ENCODE data around the gene SUGCT.

The SUGCT gene

GRCh38 chr7:40698921-40699260, 564.1 kb downstream of the SUGCT start:
- no peak for DNase-seq

- no peak for DNase-seq
Measured at GRCh38 chr7:40700653-40701421, 566.0 kb downstream of the SUGCT start.

GRCh38 chr7:40701836-40702551, 567.2 kb downstream of the SUGCT start:
- DNase-seq = no peak

DNA sequence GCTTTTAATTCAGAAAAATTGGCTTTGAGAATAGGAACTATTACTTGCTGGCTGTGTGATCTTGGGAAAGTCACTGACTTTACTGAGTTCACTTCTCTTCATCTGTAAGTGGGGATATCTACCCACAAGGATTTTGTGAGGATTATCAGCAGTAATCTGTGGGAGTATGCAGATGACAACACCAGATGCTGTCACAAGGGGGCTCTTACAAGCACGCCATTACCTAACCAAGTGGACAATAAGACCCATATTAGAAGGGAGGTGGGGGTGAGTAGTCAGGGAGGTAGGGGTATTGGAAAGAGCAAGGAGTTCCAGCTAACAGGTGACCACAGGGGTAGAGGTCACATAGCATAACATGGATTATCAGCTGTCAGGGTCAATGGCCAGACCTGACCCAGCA, 569.4 kb downstream of the SUGCT start:
- no peak for DNase-seq

DNA sequence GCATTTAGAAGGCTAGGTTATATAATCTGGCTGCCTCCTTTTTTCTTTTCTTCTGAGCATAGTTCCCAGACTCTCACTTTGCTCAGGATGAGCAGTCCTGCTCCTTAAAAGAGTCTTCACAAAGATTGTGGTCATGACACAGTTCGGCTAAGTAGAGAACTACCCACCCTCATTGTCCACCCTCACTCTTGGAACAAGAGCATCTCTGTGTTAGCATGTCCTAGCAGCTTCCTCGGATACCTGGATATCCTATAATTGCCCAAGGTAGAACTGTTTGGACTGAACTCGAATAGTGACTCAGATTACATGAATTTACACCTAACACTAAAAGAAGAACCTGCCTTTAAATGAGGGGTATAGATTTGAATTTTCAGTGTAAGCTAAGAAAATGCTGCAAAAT, 572.0 kb downstream of the SUGCT start:
- no peak for DNase-seq

- no peak for DNase-seq
Measured at GRCh38 chr7:40709062-40709964, 574.5 kb downstream of the SUGCT start.

DNA sequence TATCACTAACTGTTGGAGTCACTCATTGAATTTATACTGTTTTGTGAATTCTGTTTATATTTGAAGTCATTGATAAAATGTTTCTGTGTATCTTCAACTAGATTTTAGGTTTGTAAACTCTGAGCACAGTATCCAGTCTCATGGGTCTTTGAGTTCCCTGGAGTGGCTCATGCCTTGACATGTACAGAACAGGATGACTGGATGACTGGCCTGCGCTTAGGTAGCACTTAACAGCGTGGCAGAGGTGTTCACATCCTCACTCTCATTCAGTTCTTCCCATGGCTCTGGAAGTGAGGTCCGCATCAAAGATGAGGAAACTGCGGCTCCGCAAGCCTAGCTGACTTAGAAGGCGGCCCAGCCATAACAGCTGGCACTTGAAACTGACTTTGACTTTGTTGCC, 576.9 kb downstream of the SUGCT start:
- no peak for DNase-seq

DNA sequence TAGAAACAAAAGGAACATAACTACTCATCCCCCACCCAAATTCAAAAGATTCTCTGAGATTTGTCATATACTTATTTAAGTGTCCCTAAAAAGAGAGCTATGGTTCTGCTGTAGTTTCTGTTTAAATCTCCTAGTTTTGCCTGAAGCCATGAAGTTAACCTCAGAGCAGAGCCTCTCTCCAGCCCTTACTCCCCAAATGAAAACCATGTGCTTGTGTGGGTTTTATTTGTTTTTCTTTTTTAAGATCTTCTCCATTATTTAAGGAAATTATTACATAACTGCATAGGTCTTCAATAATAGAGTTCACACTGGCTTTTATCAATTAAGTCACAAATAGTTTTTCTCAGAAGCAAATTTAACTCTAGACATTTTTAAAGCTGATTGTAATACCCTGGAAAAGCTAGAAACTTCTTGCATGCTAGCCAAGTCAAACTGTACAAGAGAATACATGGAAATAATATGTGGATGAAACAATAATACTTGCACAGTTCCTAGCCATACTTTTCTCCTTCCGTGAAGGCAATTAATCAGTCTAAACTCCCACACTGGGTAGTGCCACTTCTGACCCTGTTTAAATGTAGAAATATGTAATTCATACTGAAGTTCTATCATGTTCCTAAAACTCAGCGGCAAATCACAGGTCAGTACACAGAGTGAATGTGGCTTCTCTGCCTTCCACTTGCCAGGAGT, 579.7 kb downstream of the SUGCT start:
- DNase-seq = no peak

DNA sequence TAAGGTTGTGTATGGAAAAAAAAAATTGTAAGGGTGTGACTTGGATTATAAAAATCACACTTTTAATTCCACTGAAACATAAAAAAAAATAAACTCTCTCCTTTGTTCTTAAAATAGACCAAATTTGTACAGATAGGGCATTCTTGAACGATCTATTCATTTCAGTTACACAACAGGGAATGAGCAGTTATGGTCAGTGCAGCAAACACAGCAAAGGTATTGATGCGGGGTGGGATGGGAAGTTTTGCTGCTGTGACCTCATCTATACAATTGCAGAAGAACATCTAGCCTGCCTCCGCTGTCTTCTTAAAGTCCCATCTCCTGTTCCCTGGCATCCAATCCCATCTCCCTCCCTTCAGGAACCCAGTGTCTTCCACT, 580.2 kb downstream of the SUGCT start:
- DNase-seq = no peak

- DNase-seq = no peak
Measured at GRCh38 chr7:40716052-40716451, 581.2 kb downstream of the SUGCT start.

GRCh38 chr7:40717242-40717641, 582.4 kb downstream of the SUGCT start:
- no peak for DNase-seq

DNA sequence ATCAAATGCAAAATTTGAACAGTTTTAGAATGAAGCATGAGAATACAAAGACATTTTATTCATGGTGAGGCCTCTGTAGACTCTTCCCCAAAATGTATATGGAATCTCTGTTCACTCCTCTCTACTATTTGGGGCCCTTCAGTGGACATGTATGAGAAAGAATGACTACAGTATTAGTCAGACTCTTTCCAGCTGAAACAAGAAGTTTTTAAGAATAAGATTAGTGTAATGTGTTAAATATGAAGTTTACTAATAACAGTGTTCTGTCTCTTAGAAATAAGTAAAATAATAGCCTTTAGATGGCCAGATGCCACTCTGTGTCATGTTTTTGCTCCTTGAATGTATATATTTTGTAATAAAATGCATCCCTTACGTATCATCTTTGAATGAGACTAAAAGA, 585.6 kb downstream of the SUGCT start:
- DNase-seq = no peak

DNA sequence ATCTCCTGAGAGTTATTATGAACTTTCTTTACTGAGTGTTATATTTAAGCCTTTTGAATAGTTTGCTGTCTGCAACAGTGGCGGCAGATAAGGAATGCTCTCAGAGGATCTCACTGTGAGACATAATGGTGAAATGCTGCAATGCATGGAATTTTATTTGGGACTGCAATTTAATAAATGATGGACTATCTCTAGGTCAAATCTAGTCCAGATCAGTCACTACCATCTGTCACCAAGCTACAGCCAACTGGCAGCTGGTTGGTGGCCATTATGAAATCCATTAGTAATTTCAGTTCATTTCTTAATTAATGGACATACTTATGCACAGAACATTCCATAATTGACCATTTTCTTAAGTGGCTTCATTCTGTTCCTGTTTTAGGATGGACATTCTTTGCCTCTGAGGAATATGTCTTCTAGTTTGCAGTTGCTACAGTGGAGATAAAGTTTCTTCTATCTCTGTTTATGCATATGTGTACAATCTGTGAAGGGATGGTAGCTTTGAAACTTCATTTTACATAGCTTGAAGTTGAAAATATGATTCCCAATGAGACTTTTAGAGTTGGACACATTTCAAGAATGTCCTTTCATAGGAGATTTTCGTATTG, 586.6 kb downstream of the SUGCT start:
- DNase-seq = no peak

DNA sequence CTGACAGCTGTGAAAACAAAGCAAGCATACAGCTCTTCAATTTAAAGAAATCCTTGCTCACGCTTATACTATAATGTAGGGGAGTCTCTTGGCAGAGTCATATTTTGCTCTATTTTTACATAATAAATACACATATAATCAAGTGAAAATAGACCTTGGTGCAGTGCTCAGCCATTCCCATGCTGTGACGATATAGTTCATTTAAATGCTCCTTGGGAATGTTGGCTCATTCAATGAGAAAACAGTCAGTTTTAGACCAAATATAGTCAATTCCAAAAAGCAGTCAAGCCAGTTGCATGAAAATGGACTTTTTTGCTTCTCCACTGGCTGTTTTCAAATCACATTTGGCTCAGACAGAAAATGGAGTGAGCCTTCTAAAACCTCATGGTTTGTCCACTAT, 587.4 kb downstream of the SUGCT start:
- DNase-seq = no peak

DNA sequence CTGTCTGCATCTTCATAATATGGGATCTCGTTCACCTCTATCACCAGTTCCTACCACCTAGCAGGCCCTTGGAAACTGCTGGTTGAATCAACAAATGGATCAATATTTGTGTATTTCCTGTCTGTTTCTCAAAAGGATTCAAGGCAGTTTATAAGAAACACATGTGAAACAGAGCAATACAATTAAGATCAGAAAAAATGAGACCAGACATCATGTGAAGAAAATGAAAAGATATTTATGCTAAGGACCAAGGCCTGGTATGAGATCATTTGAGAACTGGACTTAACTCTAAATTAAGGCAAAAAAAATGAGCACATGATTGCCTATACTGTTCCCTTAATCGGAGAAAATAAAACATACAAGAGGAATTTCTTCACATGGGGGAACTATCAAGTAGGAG, 589.0 kb downstream of the SUGCT start:
- DNase-seq = no peak

GRCh38 chr7:40726559-40726958, 591.8 kb downstream of the SUGCT start:
- DNase-seq = no peak

- no peak for DNase-seq
Measured at GRCh38 chr7:40733114-40733513, 598.3 kb downstream of the SUGCT start.

GRCh38 chr7:40733578-40733977, 598.8 kb downstream of the SUGCT start:
- DNase-seq = no peak

DNA sequence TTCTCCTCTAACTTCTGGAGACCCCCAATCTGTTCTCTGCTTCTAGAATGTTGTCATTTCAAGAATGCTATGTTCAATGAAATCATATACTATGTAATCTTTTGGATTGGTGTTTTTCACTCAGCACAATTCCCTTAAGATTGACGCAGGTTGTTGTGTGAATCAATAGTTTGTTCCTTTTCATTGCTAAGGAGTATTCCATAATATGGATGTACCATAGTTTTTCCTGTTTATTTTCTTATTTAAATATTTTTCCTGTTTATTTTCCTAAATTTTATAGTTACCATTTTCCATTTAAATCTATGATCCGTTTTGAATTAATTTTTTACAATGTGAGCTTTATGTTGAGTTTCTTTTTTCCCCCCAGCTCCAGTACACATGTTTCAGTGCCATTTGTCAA, 604.5 kb downstream of the SUGCT start:
- DNase-seq = no peak

GRCh38 chr7:40742270-40742669, 607.5 kb downstream of the SUGCT start:
- DNase-seq = no peak

DNA sequence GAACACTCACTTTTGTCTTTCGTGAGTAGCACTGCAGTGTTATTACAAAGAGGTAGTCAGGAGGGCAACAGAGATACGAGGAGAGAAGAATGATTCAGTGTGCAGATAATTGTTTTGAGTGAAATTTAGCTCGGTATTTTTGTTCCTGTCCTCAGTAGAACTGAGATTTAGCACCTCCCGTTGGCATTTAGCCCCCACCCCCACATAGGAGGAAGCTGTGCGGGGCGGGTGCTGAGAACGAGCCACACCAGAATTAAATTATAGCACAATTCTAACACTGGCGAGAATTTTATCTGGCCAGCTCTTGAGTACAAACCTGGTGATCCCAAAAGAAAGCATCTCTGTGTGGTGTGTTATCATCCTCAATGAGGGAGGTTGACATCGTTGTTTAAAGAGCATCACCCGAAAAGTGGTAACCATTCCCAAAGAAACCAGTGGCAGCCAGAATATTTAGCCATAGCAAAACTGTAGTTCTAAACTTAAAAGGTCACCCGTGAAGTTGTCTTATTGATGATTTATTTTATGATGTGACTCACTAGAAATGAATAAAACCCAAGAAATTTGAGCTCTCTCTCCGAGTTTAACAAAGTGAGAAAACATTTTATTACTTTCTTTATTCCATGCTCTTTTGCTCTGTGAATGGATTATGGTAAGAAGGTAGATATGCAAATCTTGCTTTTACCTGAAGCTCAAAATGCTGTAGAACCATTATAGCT, 612.2 kb downstream of the SUGCT start:
- DNase-seq = no peak

GRCh38 chr7:40747856-40748255, 613.1 kb downstream of the SUGCT start:
- DNase-seq = no peak

Data from stimulated activated CD4-positive, alpha-beta T cell treated with anti-CD3 and anti-CD28 coated beads, Interleukin-4, amount 100 ng/mL, for 4 hours (primary cell).